Left lung (tissue), 10 donors: ENCODE results near the gene EFNA5. TPM values are rescaled to one million over a fixed set of nuclear protein-coding genes. Genes with fewer than 3 reads are reported as not detected.
A peak's percentile ranks its signal among the peaks of the same experiment; 100 is the strongest.

Experiments
- ATAC-seq: fragments of 200-7000 bp; cut with Tn5 transposase; one replicate; pipeline ENCODE4 v1.9.1; 2020; ENCODE audit warnings: moderate library complexity
- DNase-seq, 4 donors: peaks; one replicate each; pipeline ENCODE4 v3.0.0-alpha.2; 2013 to 2020
- H3K27ac ChIP-seq, 2 donors: fragments of 200-600 bp; sonication (generic) in 1 of 2; one replicate each; pipeline versions ENCODE4 v1.5.0 to v1.8.0; 2020 to 2021
- H3K27me3 ChIP-seq, 2 donors: fragments of 200-600 bp; sonication (generic) in 1 of 2; one replicate each; pipeline versions ENCODE4 v1.5.0 to v1.8.0; 2020 to 2021
- H3K36me3 ChIP-seq, 2 donors: fragments of 200-600 bp; sonication (generic) in 1 of 2; one replicate each; pipeline versions ENCODE4 v1.5.0 to v1.8.0; 2020 to 2021
- H3K4me1 ChIP-seq, 2 donors: fragments of 200-600 bp; one replicate each; pipeline ENCODE4 v1.8.0; 2021
- H3K4me3 ChIP-seq, 2 donors: fragments of 200-600 bp; sonication (generic) in 1 of 2; one replicate each; pipeline versions ENCODE4 v1.5.0 to v1.8.0; 2020 to 2021; ENCODE audit warnings: mild to moderate bottlenecking in 1 of 2
- H3K9me3 ChIP-seq, 2 donors: fragments of 200-600 bp; sonication (generic) in 1 of 2; one replicate each; pipeline versions ENCODE4 v1.5.0 to v1.8.0; 2020 to 2021
- intact Hi-C, 2 donors: fragments of 100-400 bp; cut with DNase I; formaldehyde crosslinking; loops; one replicate each; pipeline versions ENCODE4 v1.11.2 to v1.14.2; 2022
- polyA plus RNA-seq, 6 donors: library from polyadenylated mRNA; unstranded; fragments of 120-200 nt; gene quantifications; one replicate each; pipeline ENCODE4 v1.2.1, GENCODE V29; 2013; ENCODE audit not compliant: insufficient read length in 6 of 6
- total RNA-seq, 2 donors: library from RNA; stranded (reverse); fragmentation: NEBNext Ultra II Directional; extraction: Animal tissue kit (Norgen Biotek cat#: 25700); gene quantifications; one replicate each; pipeline ENCODE4 v1.2.1, GENCODE V29; 2021
- TF ChIP-seq, protein P1 (sequence below), 2 donors: fragments of 200-600 bp; sonication (generic) in 1 of 2; IDR thresholded peaks; one replicate each; pipeline versions ENCODE4 v1.5.0 to v1.8.0; 2021; ENCODE audit warnings: antibody characterized with exemption in 2 of 2
- donor health status: DM: no; HTN: yes; CAD: no.
- donor health status: DM: no; HTN: no; CAD: no.

EFNA5 gene
- total and polyA plus RNA-seq, 8 donors: 8.8 to 28.3 (median 22.8) TPM

DNA sequence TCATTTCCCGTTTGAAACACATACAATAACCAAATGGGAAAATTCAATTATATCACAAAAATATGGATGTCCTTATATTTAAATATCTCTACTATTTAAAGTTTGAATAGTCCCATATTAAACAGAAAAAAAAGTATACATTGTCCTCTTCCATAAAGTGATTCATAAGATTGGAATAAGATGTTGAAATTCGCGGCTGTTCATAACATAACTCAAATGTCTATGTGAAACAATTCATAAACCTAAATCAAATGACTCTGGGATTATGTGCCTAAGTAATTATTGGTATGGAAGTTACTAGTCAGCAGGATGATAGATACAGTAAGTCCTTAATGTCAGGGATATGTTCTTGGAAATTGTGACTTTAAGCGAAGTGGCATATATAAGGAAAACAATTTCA is 3.9 kb upstream of the EFNA5 start:
- Histone ChIP-seq H3K4me3 (no peak overlapping the region), H3K27ac (no peak overlapping the region), H3K36me3 (no peaks in the 10 kb centered on the region), H3K4me1 (peaks cover 0 to 39% of the 10 kb centered on the region in 2 donors), H3K9me3 (no peaks in the 10 kb centered on the region), H3K27me3 (peaks cover 13 to 81% of the 10 kb centered on the region in 2 donors)
- intact Hi-C loops: no loop called here
- DNase-seq: no peak
- TF ChIP-seq, protein P1, sequence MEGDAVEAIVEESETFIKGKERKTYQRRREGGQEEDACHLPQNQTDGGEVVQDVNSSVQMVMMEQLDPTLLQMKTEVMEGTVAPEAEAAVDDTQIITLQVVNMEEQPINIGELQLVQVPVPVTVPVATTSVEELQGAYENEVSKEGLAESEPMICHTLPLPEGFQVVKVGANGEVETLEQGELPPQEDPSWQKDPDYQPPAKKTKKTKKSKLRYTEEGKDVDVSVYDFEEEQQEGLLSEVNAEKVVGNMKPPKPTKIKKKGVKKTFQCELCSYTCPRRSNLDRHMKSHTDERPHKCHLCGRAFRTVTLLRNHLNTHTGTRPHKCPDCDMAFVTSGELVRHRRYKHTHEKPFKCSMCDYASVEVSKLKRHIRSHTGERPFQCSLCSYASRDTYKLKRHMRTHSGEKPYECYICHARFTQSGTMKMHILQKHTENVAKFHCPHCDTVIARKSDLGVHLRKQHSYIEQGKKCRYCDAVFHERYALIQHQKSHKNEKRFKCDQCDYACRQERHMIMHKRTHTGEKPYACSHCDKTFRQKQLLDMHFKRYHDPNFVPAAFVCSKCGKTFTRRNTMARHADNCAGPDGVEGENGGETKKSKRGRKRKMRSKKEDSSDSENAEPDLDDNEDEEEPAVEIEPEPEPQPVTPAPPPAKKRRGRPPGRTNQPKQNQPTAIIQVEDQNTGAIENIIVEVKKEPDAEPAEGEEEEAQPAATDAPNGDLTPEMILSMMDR (IDR thresholded peaks at IDR 0.05): no peak
- ATAC-seq: no peak

- DNase-seq (peak; percentile 82 to 94 (median 88)), ATAC-seq (peak; percentile 75)
- H3K36me3 ChIP-seq: no peaks in the 10 kb centered on the region
- H3K27ac ChIP-seq: peak overlapping the region; percentile 37 to 53
- peaks cover 21 to 92% of the 10 kb centered on the region in 2 donors for H3K27me3 ChIP-seq
- H3K4me3 ChIP-seq: peak overlapping the region; percentile 49 to 53
- intact Hi-C loops: no loop called here
- TF ChIP-seq, protein P1 (IDR thresholded peaks at IDR 0.05): peak; percentile 90 to 93
- H3K9me3 ChIP-seq: no peaks in the 10 kb centered on the region
- H3K4me1 ChIP-seq: peaks cover 0 to 45% of the 10 kb centered on the region in 2 donors
Measured at GRCh38 chr5:107673368-107674136, 2.8 kb upstream of the EFNA5 start.

DNA sequence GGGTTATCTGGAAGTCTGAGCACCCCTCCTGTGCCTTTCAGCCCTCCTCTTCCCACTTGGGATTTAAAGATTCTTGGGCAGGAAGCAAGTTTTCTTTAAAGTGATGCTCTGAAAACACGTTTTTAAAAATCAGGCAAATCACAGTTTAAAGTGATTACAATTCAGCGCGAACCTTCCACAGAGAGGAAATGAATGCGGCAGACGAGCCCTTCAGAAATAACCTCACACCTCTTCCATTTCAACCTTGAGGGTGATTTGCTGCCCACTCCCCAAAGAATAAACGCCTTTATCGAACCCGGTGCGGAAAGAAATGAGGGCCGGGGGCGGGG is 2.3 kb upstream of the EFNA5 start:
- no peak for ATAC-seq
- H3K27ac ChIP-seq: peak overlapping the region; percentile 37 to 53
- peaks cover 0 to 45% of the 10 kb centered on the region in 2 donors for H3K4me1 ChIP-seq

GRCh38 chr5:107672211-107673038 is 1.7 kb upstream of the EFNA5 start:
- intact Hi-C loops: no loop called here
- peak overlapping the region; percentile 49 to 53 for H3K4me3 ChIP-seq
- H3K4me1 ChIP-seq: peaks cover 0 to 45% of the 10 kb centered on the region in 2 donors
- ATAC-seq (peak; percentile 75), DNase-seq (peak; percentile 84 to 97 (median 86))
- peak overlapping the region; percentile 53 to 65 for H3K27ac ChIP-seq
- no peaks in the 10 kb centered on the region for H3K9me3 ChIP-seq
- H3K36me3 ChIP-seq: no peaks in the 10 kb centered on the region
- TF ChIP-seq, protein P1 (IDR thresholded peaks at IDR 0.05): no peak
- peaks cover 21 to 100% of the 10 kb centered on the region in 2 donors for H3K27me3 ChIP-seq

More for the DNA sequence above, 2.3 kb upstream of the EFNA5 start:
- intact Hi-C loops: no loop called here
- Histone ChIP-seq H3K36me3 (no peaks in the 10 kb centered on the region), H3K9me3 (no peaks in the 10 kb centered on the region), H3K4me3 (peak overlapping the region; percentile 49 to 53), H3K27me3 (peaks cover 21 to 98% of the 10 kb centered on the region in 2 donors)
- TF ChIP-seq, protein P1 (IDR thresholded peaks at IDR 0.05): no peak
- no peak for DNase-seq

GRCh38 chr5:107671742-107672210 is 1.0 kb upstream of the EFNA5 start:
- H3K27me3 ChIP-seq: peaks cover 21 to 99% of the 10 kb centered on the region in 2 donors
- peak overlapping the region; percentile 49 to 53 for H3K4me3 ChIP-seq
- intact Hi-C loops: no loop called here
- H3K36me3 ChIP-seq: no peaks in the 10 kb centered on the region
- peak overlapping the region; percentile 57 to 65 for H3K27ac ChIP-seq
- peaks cover 0 to 45% of the 10 kb centered on the region in 2 donors for H3K4me1 ChIP-seq
- TF ChIP-seq, protein P1 (IDR thresholded peaks at IDR 0.05): no peak
- no peaks in the 10 kb centered on the region for H3K9me3 ChIP-seq
- DNase-seq: peak in 2 of 4 donors; percentile 29 to 41
- no peak for ATAC-seq
